Measurements from ENCODE around the gene MYH7B. TPM values are rescaled to one million over a fixed set of nuclear protein-coding genes. Genes with fewer than 3 reads are reported as not detected.

Gene MYH7B
- total RNA-seq, 2 donors from 2014 or later, result 0.70 TPM; not detected in 1

DNA sequence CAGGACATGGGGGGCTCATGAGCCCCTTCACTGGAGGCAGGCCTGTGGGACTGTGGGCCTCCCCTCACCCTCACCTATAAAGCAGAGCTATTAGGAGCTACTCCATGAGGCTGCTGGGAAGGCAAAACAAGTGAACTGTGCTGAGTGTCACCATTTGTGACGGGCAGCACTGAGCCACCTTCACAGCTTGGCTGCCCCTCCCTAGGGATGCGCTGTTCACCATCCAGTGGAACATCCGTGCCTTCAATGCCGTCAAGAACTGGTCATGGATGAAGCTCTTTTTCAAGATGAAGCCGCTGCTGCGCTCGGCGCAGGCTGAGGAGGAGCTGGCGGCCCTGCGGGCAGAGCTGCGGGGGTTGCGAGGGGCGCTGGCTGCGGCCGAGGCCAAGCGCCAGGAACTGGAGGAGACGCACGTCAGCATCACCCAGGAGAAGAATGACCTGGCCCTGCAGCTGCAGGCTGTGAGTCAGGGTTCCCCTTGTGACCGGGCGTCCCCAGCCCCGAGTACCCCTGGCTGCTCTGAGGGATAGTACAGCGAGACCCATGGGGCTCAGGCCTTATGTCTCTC is 38.4 kb downstream of the MYH7B start:
- ATAC-seq (no peak), DNase-seq (ENCODE audit: low spot score in 2 of 2) (no peak)
- H3K9me3 Mint-ChIP-seq, result no peaks in the 10 kb centered on the region
- peak overlapping the region; percentile 36 to 38 for H3K27ac Mint-ChIP-seq
- peaks cover 0 to 6% of the 10 kb centered on the region in 2 donors for H3K36me3 Mint-ChIP-seq

DNA sequence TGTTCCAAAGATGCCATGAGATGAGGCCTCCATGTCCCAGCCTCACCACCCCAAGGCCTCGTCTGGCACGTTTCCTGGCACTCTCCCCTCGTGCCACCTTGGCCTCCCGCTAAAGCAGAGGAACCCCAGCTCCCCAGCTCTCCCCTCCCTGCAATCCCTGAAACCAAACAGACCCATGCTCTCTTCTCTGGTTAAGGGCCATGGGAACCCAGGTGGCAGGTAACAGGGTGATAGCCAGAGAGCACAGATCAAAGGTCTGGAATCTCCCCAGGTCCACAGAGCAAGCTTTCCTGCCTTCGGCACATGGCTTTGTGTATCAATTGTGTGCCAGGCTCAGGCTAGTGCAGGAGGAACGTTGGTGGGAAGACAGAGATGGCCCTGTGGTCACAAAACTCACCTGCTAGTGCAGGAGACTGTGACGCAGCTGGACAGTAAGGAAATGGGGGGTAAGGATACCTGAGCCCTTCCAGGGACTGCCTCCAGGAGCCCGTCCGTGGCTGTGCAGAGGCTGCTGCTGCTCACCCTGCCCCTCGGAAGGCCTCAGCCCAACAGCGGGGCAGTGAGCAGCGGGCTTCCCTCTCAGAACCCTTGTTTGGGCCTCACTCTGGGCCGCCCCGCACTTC is 39.0 kb downstream of the MYH7B start:
- DNase-seq (ENCODE audit: low spot score in 2 of 2), result no peak
- H3K36me3 Mint-ChIP-seq, result peaks cover 0 to 6% of the 10 kb centered on the region in 2 donors
- no peak for ATAC-seq
- peak overlapping the region in 1 of 2 donors; percentile 38 for H3K27ac Mint-ChIP-seq
- H3K9me3 Mint-ChIP-seq, result no peaks in the 10 kb centered on the region

DNA sequence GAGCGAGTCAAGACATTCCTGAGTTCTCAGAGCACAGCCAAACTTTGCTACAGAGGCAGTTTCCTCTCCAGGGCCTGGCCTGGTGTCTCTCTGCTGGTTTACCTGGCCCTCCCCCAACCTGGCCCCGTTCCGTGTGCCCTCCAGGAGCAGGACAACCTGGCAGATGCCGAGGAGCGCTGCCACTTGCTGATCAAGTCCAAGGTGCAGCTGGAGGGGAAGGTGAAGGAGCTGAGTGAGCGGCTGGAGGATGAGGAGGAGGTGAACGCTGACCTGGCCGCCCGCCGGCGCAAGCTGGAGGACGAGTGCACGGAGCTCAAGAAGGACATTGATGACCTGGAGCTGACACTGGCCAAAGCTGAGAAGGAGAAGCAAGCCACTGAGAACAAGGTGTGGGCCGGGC is 39.5 kb downstream of the MYH7B start:
- no peaks in the 10 kb centered on the region for H3K9me3 Mint-ChIP-seq
- no peak for DNase-seq (ENCODE audit: low spot score in 2 of 2)
- no peak for ATAC-seq
- H3K27ac Mint-ChIP-seq, result no peak overlapping the region
- H3K36me3 Mint-ChIP-seq, result peaks cover 0 to 6% of the 10 kb centered on the region in 2 donors

DNA sequence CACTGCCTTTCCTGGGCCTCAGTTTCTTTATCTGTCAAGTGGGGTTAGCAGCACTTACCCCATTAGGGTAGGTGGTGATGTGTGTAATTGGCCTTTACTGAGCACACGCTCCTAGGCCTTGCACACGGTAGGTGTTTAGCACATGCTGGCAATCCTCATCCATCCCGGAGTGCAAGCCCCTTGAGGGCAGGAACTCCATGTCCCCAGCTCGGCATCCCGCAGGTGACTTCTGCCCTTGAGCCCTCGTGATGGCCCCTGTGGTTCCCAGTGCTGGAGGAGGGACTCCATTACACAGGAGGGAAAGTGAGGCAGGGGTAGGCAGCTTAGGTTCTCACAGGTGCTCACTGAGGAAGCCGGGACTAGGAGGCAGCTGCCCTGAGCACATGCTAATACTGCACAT is 40.0 kb downstream of the MYH7B start:
- no peak for ATAC-seq

DNA sequence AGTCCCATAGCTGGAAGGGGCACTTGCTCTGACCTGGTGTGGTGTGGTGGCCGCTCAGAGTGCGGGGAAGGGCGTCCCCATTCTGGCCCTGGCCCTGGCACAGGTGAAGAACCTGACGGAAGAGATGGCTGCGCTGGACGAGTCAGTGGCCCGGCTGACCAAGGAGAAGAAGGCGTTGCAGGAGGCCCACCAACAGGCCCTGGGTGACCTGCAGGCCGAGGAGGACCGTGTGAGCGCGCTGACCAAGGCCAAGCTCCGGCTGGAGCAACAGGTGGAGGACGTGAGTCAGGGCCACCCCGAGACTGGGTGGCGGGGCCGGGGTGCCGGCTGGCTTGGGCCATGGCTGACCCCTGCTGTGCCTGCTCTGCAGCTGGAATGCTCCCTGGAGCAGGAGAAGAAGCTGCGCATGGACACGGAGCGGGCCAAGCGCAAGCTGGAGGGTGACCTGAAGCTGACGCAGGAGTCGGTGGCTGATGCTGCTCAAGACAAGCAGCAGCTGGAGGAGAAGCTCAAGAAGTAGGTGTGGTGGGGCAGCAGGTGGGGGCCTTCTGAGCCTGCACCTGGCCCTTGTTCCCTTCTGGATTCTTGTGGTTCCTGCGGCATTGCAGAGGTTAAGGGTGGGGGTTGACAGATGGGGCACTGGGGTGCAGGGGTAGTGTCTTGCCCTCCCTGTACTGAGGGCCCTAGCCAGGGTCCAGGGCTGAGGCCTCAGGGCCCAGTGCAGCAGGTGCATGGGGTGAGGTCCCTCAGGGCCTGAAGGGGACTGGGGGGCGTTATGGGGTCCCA is 40.8 kb downstream of the MYH7B start:
- DNase-seq (ENCODE audit: low spot score in 2 of 2), result no peak
- H3K9me3 Mint-ChIP-seq, result no peaks in the 10 kb centered on the region
- peak in 1 of 2 donors; percentile 7 for ATAC-seq
- H3K36me3 Mint-ChIP-seq, result peaks cover 0 to 6% of the 10 kb centered on the region in 2 donors
- H3K27ac Mint-ChIP-seq, result peak overlapping the region; percentile 30 to 86

More for the DNA sequence above, 40.0 kb downstream of the MYH7B start:
- peaks cover 0 to 6% of the 10 kb centered on the region in 2 donors for H3K36me3 Mint-ChIP-seq
- peak overlapping the region; percentile 30 to 86 for H3K27ac Mint-ChIP-seq
- H3K9me3 Mint-ChIP-seq, result no peaks in the 10 kb centered on the region
- DNase-seq (ENCODE audit: low spot score in 2 of 2), result no peak

DNA sequence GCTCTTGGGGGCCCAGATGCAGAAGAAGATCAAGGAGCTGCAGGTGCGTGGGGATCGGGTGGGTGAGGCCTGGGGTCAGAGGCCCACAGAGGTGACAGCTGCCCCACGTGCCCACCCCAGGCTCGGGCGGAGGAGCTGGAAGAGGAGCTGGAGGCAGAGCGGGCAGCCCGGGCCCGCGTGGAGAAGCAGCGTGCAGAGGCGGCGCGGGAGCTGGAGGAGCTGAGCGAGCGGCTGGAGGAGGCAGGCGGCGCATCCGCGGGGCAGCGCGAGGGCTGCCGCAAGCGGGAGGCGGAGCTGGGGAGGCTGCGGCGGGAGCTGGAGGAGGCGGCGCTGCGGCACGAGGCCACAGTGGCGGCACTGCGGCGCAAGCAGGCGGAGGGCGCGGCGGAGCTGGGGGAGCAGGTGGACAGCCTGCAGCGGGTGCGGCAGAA is 41.5 kb downstream of the MYH7B start:
- ATAC-seq (peak in 1 of 2 donors; percentile 23), DNase-seq (ENCODE audit: low spot score in 2 of 2) (no peak)
- H3K36me3 Mint-ChIP-seq, result peaks cover 0 to 6% of the 10 kb centered on the region in 2 donors
- no peaks in the 10 kb centered on the region for H3K9me3 Mint-ChIP-seq
- peak overlapping the region in 1 of 2 donors; percentile 68 for H3K27ac Mint-ChIP-seq

DNA sequence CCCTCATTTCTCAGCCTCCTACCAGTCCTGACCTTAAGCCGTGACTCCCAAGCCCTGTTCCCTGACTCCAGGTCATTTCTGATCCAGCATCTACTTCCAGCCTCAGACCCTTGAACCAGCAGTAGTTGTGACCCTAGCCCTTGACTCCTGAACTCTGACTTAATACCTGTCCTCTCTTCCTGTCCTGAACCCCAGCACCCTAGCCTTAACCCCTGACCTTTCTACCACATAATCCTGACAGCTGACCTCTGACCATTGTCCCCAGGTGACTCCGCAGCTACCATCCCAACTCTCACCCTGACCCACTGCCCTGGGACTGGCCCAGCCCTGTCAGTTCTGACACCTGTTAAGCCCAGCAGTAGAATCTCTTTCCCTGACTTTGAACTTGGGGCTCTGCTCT is 42.1 kb downstream of the MYH7B start:
- Mint-ChIP-seq H3K27ac (peak overlapping the region; percentile 68 to 89), H3K9me3 (no peaks in the 10 kb centered on the region), H3K36me3 (peaks cover 0 to 6% of the 10 kb centered on the region in 2 donors)
- DNase-seq (ENCODE audit: low spot score in 2 of 2), result no peak
- ATAC-seq, result no peak

DNA sequence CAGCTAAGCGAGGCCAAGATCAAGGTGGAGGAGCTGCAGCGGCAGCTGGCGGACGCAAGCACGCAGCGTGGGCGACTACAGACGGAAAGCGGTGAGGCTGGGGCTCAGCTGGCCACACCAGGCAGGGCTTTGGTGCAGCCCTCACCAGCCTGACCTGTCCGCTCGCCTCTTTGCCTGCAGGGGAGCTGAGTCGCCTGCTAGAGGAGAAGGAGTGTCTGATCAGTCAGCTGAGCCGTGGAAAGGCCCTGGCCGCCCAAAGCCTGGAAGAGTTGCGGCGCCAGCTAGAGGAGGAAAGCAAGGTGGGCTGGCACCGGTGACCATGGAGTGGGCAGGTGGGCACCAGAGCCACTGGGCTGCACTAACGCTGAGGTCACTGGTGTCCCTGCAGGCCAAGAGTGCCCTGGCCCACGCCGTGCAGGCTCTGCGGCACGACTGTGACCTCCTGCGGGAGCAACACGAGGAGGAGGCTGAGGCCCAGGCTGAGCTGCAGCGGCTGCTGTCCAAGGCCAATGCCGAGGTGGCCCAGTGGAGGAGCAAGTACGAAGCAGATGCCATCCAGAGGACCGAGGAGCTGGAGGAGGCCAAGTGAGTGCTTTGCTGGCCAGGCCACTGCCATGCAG is 42.8 kb downstream of the MYH7B start:
- ATAC-seq (no peak), DNase-seq (ENCODE audit: low spot score in 2 of 2) (no peak)
- Mint-ChIP-seq H3K27ac (peak overlapping the region; percentile 68 to 89), H3K9me3 (no peaks in the 10 kb centered on the region), H3K36me3 (peaks cover 0 to 6% of the 10 kb centered on the region in 2 donors)

DNA sequence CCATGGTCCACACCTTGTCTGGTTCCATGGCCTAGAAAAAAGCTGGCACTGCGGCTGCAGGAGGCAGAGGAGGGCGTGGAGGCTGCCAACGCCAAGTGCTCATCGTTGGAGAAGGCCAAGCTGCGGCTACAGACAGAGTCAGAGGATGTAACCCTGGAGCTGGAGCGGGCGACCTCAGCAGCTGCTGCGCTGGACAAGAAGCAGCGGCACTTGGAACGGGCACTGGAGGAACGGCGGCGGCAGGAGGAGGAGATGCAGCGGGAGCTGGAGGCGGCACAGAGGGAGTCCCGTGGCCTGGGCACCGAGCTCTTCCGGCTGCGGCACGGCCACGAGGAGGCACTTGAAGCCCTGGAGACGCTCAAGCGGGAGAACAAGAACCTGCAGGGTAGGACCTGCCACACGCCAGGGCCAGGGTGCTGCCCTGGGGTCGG is 43.4 kb downstream of the MYH7B start:
- ATAC-seq, result no peak

DNA sequence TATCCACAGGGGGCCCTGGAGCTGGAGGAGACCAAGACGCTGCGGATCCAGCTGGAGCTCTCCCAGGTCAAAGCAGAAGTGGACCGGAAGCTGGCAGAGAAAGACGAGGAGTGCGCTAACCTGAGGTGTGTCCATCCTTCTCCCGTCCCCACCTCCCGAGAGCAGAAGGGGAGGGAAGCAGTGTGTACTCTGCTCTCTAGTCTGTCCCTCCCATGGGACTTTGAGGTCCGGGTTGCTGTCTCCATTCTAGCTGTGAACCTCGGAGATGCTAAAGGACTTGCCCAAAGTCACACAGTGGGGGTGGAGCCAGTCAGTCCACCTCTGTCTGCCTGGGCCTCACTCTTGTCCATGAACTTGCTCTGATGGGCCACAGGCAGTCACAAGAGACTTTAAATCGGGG is 44.1 kb downstream of the MYH7B start:
- DNase-seq (ENCODE audit: low spot score in 2 of 2), result no peak
- H3K27ac Mint-ChIP-seq, result peak overlapping the region in 1 of 2 donors; percentile 36
- ATAC-seq, result no peak
- H3K9me3 Mint-ChIP-seq, result no peaks in the 10 kb centered on the region
- peaks cover 0 to 6% of the 10 kb centered on the region in 2 donors for H3K36me3 Mint-ChIP-seq

More for the DNA sequence above, 43.4 kb downstream of the MYH7B start:
- no peaks in the 10 kb centered on the region for H3K9me3 Mint-ChIP-seq
- DNase-seq (ENCODE audit: low spot score in 2 of 2), result no peak
- peak overlapping the region in 1 of 2 donors; percentile 68 for H3K27ac Mint-ChIP-seq
- peaks cover 0 to 6% of the 10 kb centered on the region in 2 donors for H3K36me3 Mint-ChIP-seq

DNA sequence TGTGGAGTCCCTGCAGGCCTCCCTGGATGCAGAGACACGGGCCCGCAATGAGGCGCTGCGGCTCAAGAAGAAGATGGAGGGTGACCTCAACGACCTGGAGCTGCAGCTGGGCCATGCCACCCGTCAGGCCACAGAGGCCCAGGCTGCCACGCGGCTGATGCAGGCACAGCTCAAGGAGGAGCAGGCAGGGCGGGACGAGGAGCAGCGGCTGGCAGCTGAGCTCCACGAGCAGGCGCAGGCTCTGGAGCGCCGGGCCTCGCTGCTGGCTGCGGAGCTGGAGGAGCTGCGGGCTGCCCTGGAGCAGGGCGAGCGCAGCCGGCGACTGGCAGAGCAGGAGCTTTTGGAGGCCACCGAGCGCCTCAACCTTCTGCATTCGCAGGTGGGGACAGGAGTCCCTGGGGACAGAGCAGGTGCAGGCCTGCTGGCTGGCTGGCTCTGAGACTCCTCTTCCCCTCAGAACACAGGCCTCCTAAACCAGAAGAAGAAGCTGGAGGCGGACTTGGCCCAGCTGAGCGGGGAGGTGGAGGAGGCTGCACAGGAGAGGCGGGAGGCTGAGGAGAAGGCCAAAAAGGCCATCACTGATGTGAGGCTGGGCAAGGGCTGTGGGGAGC is 44.7 kb downstream of the MYH7B start:
- Mint-ChIP-seq H3K36me3 (peaks cover 0 to 6% of the 10 kb centered on the region in 2 donors), H3K27ac (peak overlapping the region; percentile 60 to 85), H3K9me3 (no peaks in the 10 kb centered on the region)
- ATAC-seq (no peak), DNase-seq (ENCODE audit: low spot score in 2 of 2) (no peak)

DNA sequence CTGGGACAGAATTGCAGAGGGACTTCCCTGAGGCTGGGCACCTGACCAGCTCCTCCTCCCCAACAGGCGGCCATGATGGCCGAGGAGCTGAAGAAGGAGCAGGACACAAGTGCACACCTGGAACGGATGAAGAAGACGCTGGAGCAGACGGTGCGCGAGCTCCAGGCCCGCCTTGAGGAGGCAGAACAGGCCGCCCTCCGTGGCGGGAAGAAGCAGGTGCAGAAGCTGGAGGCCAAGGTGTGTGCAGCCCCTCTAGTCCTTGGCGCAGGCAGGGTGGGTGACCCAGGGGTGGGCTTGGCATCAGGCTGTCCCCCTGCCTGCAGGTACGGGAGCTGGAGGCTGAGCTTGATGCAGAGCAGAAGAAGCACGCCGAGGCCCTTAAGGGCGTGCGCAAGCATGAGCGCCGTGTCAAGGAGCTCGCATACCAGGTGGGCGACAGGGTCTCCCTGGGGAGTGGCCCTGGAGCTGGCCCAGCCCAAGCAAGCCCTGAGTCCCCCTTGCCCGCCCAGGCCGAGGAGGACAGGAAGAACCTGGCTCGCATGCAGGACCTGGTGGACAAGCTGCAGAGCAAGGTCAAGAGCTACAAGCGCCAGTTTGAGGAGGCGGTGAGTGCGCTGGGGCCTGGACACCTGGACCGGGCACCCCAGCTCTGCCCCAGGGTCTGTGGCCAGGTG is 45.4 kb downstream of the MYH7B start:
- H3K36me3 Mint-ChIP-seq, result peaks cover 0 to 4% of the 10 kb centered on the region in 2 donors
- DNase-seq (ENCODE audit: low spot score in 2 of 2) (no peak), ATAC-seq (no peak)
- peak overlapping the region; percentile 60 to 85 for H3K27ac Mint-ChIP-seq
- no peaks in the 10 kb centered on the region for H3K9me3 Mint-ChIP-seq

DNA sequence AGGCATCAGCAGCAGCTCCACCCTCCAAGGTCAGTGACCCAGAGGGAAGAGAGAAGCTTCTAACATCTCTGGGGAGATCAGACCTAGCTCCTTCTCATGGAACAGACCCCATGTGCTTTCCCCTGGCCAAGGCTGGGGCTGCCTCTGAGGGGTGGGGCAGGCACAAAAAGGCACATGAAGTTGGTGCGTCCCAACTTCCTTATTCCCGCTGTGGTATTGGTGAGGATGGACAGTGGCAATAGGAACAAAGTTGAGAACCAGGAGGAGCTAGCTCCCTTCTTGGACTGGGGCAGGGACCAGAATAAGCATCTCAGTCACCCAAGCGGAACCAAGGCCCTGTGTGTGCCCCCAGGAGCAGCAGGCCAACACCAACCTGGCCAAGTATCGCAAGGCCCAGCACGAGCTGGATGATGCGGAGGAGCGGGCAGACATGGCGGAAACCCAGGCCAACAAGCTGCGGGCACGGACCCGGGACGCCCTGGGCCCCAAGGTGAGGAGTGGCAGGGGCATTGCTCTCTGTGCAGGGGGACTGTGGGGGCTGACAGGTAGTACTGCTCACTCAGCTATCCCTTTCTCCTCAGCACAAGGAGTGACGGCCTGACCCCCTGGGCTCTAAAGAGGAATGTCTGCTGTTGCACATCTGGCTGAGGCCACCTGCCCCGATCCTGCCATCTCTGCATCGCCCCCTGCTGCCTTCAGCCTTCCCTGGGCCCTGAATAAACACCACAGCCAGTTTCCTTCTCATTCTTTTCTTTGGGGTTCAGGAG is 46.1 kb downstream of the MYH7B start:
- no peaks in the 10 kb centered on the region for H3K36me3 Mint-ChIP-seq
- ATAC-seq (no peak), DNase-seq (ENCODE audit: low spot score in 2 of 2) (no peak)
- H3K9me3 Mint-ChIP-seq, result no peaks in the 10 kb centered on the region
- H3K27ac Mint-ChIP-seq, result peak overlapping the region in 1 of 2 donors; percentile 65

DNA sequence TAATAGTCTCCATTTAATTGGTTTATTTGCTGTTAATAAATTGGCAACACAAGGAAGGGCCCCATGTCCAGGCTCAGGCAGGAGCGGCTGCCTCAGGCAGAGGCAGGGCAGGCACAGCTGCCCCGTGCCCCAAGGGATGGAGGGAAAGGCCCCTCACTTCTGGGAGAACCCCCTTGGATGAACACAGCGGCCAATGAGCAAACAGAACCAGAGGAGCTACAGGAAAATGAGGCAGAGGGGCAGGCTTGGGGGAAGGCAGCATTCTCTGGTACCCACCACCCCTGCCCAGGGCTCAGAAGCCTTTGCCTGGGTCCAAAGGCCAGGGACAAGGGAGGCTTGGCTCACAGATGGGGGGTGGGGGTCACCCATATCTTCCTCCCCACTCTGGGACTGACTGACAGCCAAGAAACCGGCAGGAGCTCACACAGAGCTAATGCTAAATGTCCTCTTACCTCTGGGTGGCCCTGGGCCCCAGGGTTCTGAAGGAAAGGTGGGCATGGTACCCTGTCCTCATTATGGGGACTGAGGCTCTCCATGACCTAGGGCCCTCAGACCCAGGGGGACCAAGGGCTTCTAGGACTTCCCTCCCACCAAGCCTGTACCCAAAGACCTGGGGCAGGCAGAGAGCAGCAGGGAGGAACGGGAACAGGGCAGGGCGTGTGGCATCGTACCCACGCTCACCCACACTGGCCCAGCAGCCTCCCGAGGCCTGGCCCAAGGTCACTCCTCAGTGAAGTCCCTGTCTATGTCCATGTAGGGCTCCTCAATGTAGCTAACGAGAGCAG is 47.0 kb downstream of the MYH7B start:
- DNase-seq (ENCODE audit: low spot score in 2 of 2) (no peak), ATAC-seq (no peak)
- no peaks in the 10 kb centered on the region for H3K9me3 Mint-ChIP-seq
- H3K27ac Mint-ChIP-seq, result peak overlapping the region; percentile 17 to 65
- H3K36me3 Mint-ChIP-seq, result no peaks in the 10 kb centered on the region

Data from activated naive CD4-positive, alpha-beta T cell treated with anti-CD3 and anti-CD28 coated beads, Interleukin-2, amount 50 U/mL, for 72 hours (primary cell).